Parathyroid adenoma (tissue), 2 donors: ENCODE results near the gene CKS1B.

Experiments
- H2AFZ ChIP-seq: fragments of 300-600 bp; sonication (generic); one replicate; pipeline ENCODE4 v1.7.0; 2017; ENCODE audit warnings: antibody characterized with exemption, mild to moderate bottlenecking
- H3K27ac ChIP-seq: fragments of 300-600 bp; sonication (generic); one replicate; pipeline ENCODE4 v1.7.0; 2017
- H3K27me3 ChIP-seq: fragments of 300-600 bp; sonication (generic); one replicate; pipeline ENCODE4 v1.7.0; 2017; ENCODE audit warnings: low read length; ENCODE audit not compliant: control insufficient read depth, insufficient read depth
- H3K36me3 ChIP-seq: fragments of 300-600 bp; sonication (generic); one replicate; pipeline ENCODE4 v1.7.0; 2017; ENCODE audit warnings: low read length; ENCODE audit not compliant: control insufficient read depth, insufficient read depth
- H3K4me1 ChIP-seq: fragments of 300-600 bp; sonication (generic); one replicate; pipeline ENCODE4 v1.7.0; 2017; ENCODE audit warnings: control low read depth
- H3K4me2 ChIP-seq: fragments of 300-600 bp; sonication (generic); one replicate; pipeline ENCODE4 v1.7.0; 2017; ENCODE audit warnings: low read length
- H3K4me3 ChIP-seq: fragments of 300-600 bp; sonication (generic); one replicate; pipeline ENCODE4 v1.7.0; 2017; ENCODE audit warnings: low read depth, low read length
- H3K79me2 ChIP-seq: fragments of 300-600 bp; sonication (generic); one replicate; pipeline ENCODE4 v1.7.0; 2017; ENCODE audit warnings: control low read depth
- H3K9ac ChIP-seq: fragments of 300-600 bp; sonication (generic); one replicate; pipeline ENCODE4 v1.7.0; 2017; ENCODE audit warnings: mild to moderate bottlenecking
- H3K9me3 ChIP-seq: fragments of 300-600 bp; sonication (generic); one replicate; pipeline ENCODE4 v1.7.0; 2017; ENCODE audit warnings: low read length; ENCODE audit not compliant: control insufficient read depth
- CTCF ChIP-seq: fragments of 300-600 bp; sonication (generic); IDR thresholded peaks from one replicate; pipeline ENCODE4 v1.7.0; 2017; ENCODE audit warnings: antibody characterized with exemption, mild to moderate bottlenecking
- donor health status: primary hyperparathyroidism.

CKS1B gene

GRCh38 chr1:154974102-154974807 is at the start of gene CKS1B:
TSS of gene CKS1B (plus strand) at chr1:154974681. CDS start at chr1:154974746, 65 bp downstream.
- Histone ChIP-seq H3K9me3 (no peaks in the 10 kb centered on the region), H3K27ac (peak within 1 kb of the TSS; percentile 98), H3K27me3 (no peaks in the 10 kb centered on the region), H3K36me3 (no peaks in the 10 kb centered on the region), H3K79me2 (peaks cover 2% of the 10 kb centered on the region), H3K4me3 (peak within 1 kb of the TSS; percentile 94), H3K4me1 (peaks cover 7% of the 10 kb centered on the region), H3K9ac (peak within 1 kb of the TSS; percentile 77), H2AFZ (peak within 1 kb of the TSS; percentile 61), H3K4me2 (peak within 1 kb of the TSS; percentile 91)
- TF ChIP-seq CTCF = no peak

- Histone ChIP-seq H3K27me3 (no peaks in the 10 kb centered on the region), H3K27ac (no peak overlapping the region), H3K9me3 (no peaks in the 10 kb centered on the region)
Observed at GRCh38 chr1:154925335-154926170, 48.9 kb upstream of the CKS1B start.

GRCh38 chr1:154926201-154926600 is 48.3 kb upstream of the CKS1B start:
- Histone ChIP-seq H3K4me2 (no peak overlapping the region), H3K9ac (no peak overlapping the region), H3K27me3 (no peaks in the 10 kb centered on the region), H3K4me3 (no peak overlapping the region), H3K4me1 (no peaks in the 10 kb centered on the region), H3K36me3 (no peaks in the 10 kb centered on the region), H3K79me2 (no peaks in the 10 kb centered on the region), H3K9me3 (no peaks in the 10 kb centered on the region), H2AFZ (no peak overlapping the region), H3K27ac (no peak overlapping the region)
- TF ChIP-seq CTCF = no peak

More at GRCh38 chr1:154925335-154926170, 48.9 kb upstream of the CKS1B start:
- no peak overlapping the region for H3K4me3 ChIP-seq
- no peak for TF ChIP-seq CTCF
- H3K4me2 ChIP-seq = no peak overlapping the region
- no peak overlapping the region for H2AFZ ChIP-seq
- no peak overlapping the region for H3K9ac ChIP-seq
- H3K4me1 ChIP-seq = no peaks in the 10 kb centered on the region
- no peaks in the 10 kb centered on the region for H3K79me2 ChIP-seq
- no peaks in the 10 kb centered on the region for H3K36me3 ChIP-seq

- no peaks in the 10 kb centered on the region for H3K27me3 ChIP-seq
- H3K4me1 ChIP-seq = peaks cover 4% of the 10 kb centered on the region
- H3K4me3 ChIP-seq = no peak overlapping the region
- no peaks in the 10 kb centered on the region for H3K79me2 ChIP-seq
- no peak overlapping the region for H2AFZ ChIP-seq
- H3K9me3 ChIP-seq = no peaks in the 10 kb centered on the region
- H3K9ac ChIP-seq = no peak overlapping the region
- H3K4me2 ChIP-seq = no peak overlapping the region
- H3K27ac ChIP-seq = no peak overlapping the region
- H3K36me3 ChIP-seq = no peaks in the 10 kb centered on the region
- TF ChIP-seq CTCF = no peak
Observed at GRCh38 chr1:154931940-154932487, 42.5 kb upstream of the CKS1B start.
